Urothelium cell line (cell line): ENCODE data around the gene DNAH5.
"Not testable (repeated sequence)": the region's sequence is repeated elsewhere in the genome, so short reads cannot be mapped to it uniquely, and the experiment has no call there.

Experiments
- DNase-seq: peaks from one replicate; pipeline ENCODE4 v3.0.0; 2011; ENCODE audit warnings: low spot score, mixed read lengths
- FAIRE-seq: peaks from 2 replicates; lab custom pipeline; 2011; peaks lifted over from hg19 to GRCh38; lab: Jason Lieb, UNC

Gene DNAH5

GRCh38 chr5:13944560-13945199 lies at the start of gene DNAH5:
TSS of gene DNAH5 (minus strand) at chr5:13944688. CDS start at chr5:13944438, 250 bp downstream.
- no peak for DNase-seq
- FAIRE-seq = peak; percentile 69

DNA sequence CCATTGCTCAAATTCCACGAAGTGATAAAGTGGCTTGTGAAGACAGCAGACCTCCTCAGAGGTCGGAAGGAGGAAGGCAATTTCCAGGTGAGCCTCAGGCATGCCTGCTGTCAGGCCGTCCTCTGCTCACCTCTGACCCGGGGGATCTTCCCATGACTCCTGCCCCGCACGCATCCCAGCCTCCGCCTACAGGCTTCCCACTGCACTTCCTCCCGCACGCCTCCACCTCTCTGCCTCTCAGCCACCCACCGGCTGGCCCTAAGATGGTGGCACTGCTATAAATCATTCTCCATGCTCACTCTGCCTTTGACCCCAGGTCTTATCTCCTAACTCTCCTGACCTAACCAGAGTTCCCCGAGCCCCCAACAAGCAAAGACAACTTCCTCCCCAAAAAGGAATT lies 49.4 kb upstream of the DNAH5 start:
- DNase-seq = no peak
- no peak for FAIRE-seq

- no peak for FAIRE-seq
- DNase-seq = no peak
Measured at GRCh38 chr5:13992795-13993194, 48.3 kb upstream of the DNAH5 start.

DNA sequence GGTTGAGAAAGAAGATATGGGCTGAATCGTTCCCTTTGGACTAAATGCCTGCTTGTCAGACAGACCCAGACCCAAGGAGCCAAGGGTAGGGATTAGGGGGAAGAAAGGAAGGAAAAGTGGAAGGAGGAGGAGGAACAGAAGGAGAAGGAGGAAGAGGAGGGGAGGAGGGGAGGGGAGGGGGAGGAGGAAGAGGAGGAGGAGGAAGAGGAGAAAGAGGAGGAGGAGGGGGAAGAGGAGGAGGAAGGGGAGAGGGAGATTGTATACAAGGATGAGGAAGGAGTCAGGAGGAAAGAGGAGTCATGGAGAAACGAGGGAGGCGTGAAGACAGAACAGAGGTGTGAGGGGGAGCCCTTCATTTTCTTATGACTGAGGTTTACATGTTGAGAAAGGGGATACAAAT lies 46.9 kb upstream of the DNAH5 start:
- no peak for FAIRE-seq
- no peak for DNase-seq

DNA sequence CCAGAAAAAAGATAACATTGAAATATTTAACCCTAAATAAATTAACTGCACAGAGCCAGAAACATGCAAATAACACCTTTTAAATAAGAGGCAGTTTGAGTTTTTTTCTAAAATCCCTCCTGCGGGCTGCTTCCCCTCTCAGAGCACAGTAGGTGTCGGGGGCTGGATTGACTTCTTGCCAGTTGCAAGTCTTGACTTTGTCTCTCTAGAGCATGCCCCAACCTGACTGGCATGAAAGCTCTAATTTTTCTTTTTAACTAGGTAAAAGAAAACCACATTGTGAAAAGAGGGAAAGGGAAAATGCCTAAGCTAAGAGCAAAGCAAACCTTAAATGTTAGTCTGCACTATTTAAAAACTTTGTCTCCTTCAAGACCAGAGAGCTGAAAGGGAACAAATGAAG lies 46.4 kb upstream of the DNAH5 start:
- FAIRE-seq (no peak), DNase-seq (no peak)

DNA sequence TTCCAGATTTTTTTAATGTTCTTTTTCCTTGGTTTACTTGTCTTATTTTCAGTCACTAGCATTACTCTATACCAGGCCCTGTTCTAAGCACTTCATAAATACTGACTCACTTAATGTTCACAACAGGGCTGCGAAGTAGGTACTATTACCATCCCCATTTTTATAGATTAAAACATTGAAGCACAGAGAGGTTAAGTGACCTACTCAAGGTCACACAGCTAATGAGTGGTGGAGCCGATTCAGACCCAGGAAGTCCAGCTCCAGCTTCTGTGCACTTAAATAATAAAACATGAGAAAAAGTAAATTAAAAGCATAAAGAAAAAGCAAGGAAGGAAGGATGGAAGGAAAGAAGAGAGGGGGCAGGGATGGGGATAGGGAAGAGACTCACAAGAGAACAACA lies 45.3 kb upstream of the DNAH5 start:
- DNase-seq = no peak
- no peak for FAIRE-seq

DNA sequence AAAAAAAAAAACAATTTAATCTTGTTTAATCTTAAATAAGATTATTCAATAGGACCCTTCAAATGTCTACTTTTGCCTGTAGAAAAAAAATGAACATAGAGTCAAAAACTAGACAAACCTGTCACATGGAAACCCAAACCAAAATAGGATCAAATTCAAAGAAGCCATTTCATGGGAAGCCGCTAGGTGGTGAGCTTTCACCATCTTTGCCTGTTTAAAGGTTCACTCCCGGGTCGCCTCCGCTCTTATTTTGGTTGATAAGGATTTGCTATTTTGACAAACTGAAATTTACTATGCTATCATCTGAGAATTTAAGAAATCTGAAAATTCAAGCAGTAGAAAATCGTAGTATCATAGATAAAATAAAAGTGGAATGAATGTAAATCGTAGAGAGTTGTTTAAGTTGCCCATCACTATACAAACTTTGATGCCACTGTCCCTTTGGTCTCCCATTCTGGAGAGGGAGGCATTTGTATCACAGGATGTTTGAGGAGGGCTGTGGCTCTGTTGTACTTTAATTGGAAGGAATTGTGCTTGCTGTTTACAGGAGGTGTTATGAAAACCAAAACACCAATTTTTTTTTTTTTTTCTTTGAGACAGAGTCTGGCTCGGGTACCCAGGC lies 43.5 kb upstream of the DNAH5 start:
- FAIRE-seq = no peak
- peak; percentile 75 for DNase-seq

DNA sequence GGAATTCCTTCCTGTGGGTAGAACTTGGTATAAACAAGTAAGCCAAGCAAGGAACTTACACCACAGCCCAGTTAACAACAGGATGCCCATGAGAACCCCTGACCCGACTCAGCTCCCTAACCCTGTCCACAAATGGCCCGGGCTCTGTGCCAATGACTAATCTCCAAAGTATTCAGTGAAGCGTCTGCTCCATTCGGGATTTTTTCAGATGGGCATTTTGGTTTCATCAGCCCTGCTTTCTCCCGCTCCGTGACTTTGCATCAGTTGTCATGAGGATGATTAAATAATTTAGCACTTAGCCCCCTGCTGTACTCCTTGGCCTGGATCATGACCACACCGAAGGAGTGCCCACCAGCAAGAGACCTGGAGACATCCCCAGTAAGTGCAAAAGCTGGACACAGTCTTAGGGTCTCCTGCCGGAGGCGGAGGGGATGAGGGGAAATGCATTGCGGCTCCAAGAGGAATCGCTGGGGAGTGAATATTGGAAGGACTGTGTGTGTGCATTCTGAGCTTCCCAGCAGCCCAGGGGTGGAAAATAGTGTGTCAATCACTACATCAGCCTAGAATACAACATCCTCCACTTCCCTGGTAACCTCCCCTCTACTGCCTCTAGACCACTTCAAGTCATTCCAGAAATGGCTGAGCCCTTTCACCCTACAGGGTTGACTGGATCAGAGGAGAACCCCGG lies 41.4 kb upstream of the DNAH5 start:
- FAIRE-seq = peak; percentile 53
- DNase-seq = peak; percentile 92

GRCh38 chr5:13984888-13985287 lies 40.4 kb upstream of the DNAH5 start:
- not testable (repeated sequence) for FAIRE-seq, DNase-seq

GRCh38 chr5:13976867-13977830 lies 32.7 kb upstream of the DNAH5 start:
- FAIRE-seq (no peak), DNase-seq (peak; percentile 75)

- DNase-seq (no peak), FAIRE-seq (no peak)
Measured at GRCh38 chr5:13976223-13976622, 31.7 kb upstream of the DNAH5 start.

- FAIRE-seq = no peak
- DNase-seq = no peak
Measured at GRCh38 chr5:13975246-13975645, 30.8 kb upstream of the DNAH5 start.

GRCh38 chr5:13973724-13974123 lies 29.2 kb upstream of the DNAH5 start:
- DNase-seq (no peak), FAIRE-seq (no peak)

- no peak for DNase-seq
- no peak for FAIRE-seq
Measured at GRCh38 chr5:13972029-13972428, 27.5 kb upstream of the DNAH5 start.

DNA sequence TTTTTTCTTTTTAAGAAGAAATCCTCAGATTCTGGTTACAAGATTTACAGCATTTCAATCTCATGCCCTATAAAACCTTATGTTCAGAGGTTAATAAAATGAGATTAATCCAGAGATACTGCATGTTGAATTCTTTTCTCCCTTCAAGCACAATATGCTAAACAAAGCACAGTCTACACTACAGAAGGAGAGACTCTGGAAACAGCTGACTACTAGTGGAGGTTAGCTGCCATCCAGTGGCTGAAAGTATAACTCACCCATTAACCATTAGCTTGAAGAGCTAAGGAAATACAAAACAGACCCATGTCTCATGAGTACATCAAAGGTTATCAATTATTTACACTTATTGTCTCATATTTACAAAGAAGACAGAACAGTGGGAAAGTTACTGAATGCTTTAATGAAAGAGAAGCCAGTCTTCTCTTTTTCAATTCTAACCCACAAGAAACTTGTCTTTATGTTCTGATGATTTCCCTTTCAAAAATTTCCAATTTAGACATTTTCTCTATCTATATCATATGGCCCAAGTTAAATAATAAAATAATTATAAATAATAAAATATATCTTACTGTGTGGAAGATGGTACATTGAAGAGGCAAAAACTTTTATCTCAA lies 12.7 kb upstream of the DNAH5 start:
- DNase-seq = peak; percentile 64
- no peak for FAIRE-seq

GRCh38 chr5:13956471-13956870 lies 12.0 kb upstream of the DNAH5 start:
- no peak for DNase-seq
- FAIRE-seq = no peak

DNA sequence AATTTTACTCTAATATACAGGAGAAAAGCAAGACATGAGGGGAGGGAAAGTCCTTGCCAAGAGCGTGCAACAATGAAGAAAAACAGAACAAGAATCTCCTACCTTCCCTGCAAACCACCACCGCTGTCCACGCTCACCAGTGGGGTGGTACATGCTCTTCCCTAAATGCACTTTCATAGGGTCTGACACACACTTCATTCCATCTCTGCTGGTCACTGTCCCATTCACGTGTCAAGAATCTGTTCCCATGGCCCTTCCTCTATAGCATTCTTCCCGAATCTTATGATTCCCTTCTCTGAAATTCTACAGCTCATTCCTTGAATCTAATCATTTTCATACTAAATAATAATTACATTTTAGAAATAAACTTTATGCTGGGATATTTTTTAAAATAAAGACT lies 11.4 kb upstream of the DNAH5 start:
- FAIRE-seq (no peak), DNase-seq (no peak)

DNA sequence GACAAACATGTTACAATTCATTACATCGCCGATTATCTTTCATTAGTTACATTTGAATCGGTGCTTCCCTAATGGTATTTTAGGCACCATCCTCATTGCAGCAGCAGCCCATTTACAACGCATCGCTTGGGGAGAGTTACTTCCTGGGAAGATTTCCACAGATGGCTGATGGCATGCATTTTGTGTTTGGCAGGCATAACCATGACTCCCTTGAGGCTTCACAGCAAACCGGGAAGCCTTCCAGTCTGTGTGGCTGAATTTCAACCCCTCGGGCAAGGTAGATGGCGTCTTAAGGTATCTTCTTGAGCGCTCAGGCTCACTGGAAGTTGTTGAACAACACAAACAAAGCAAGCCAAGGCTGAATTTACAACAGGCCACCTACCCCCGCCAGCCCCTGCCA lies 1.6 kb upstream of the DNAH5 start:
- FAIRE-seq = no peak
- no peak for DNase-seq

GRCh38 chr5:13945271-13945670 lies 783 bp upstream of the DNAH5 start:
- DNase-seq (no peak), FAIRE-seq (no peak)

- FAIRE-seq = no peak
Measured at GRCh38 chr5:13943676-13944075, 812 bp downstream of the DNAH5 start.

DNA sequence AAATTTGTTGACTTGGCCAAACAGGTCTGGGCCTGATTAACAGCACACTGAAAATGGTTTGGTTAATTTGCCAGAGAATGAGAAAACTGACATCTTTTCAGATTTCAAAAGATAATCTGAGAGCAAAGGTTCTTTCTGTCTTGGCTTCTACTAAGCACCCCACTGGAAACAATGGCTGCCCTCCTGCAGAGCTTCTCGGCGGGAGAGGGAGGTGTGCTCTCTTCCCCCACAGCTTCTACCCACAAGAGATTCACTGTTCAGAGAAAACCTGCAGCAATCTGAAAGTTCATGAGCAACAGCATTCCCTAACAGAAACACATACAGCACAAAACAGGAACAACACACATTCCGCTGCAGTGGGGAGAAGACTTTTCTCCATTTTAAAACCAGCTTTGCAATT lies 3.0 kb downstream of the DNAH5 start:
- DNase-seq = no peak

More at GRCh38 chr5:13943676-13944075, 812 bp downstream of the DNAH5 start:
- DNase-seq = no peak

More for the DNA sequence above, 3.0 kb downstream of the DNAH5 start:
- FAIRE-seq = no peak
